GM21529 (cell line): Measurements from ENCODE around the gene CDC20.
"Not testable (repeated sequence)": the region's sequence is repeated elsewhere in the genome, so short reads cannot be mapped to it uniquely, and the experiment has no call there.

Experiments used
- ATAC-seq: cut with Tn5 transposase; IDR thresholded peaks from one replicate; pipeline ENCODE4 v1.9.1; 2021; ENCODE audit not compliant: unreplicated experiment

The CDC20 gene

GRCh38 chr1:43379476-43379875 lies 20.7 kb downstream of the CDC20 start:
- no peak for ATAC-seq

GRCh38 chr1:43381612-43382011 lies 22.8 kb downstream of the CDC20 start:
- no peak for ATAC-seq

GRCh38 chr1:43382027-43382779 lies 23.4 kb downstream of the CDC20 start:
- ATAC-seq, result no peak

GRCh38 chr1:43383449-43383848 lies 24.7 kb downstream of the CDC20 start:
- no peak for ATAC-seq

- ATAC-seq, result no peak
Measured at GRCh38 chr1:43386676-43387075, 27.9 kb downstream of the CDC20 start.

GRCh38 chr1:43387976-43388599 lies 29.3 kb downstream of the CDC20 start:
- no peak for ATAC-seq

GRCh38 chr1:43388613-43389012 lies 29.8 kb downstream of the CDC20 start:
- no peak for ATAC-seq

- peak; percentile 95 for ATAC-seq
Measured at GRCh38 chr1:43389326-43390313, 30.8 kb downstream of the CDC20 start, which contains the start of the genes MED8 and SZT2. Gene MED8, minus strand, starts transcription at chr1:43389800. Its CDS starts 36 bp downstream, at chr1:43389764. Gene SZT2, plus strand, starts transcription at chr1:43389899. Its CDS starts 70 bp downstream, at chr1:43389969.

GRCh38 chr1:43392702-43393101 lies 33.9 kb downstream of the CDC20 start:
- ATAC-seq, result no peak

GRCh38 chr1:43395523-43395922 lies 36.7 kb downstream of the CDC20 start:
- no peak for ATAC-seq

GRCh38 chr1:43396059-43396458 lies 37.3 kb downstream of the CDC20 start:
- no peak for ATAC-seq

GRCh38 chr1:43398227-43398626 lies 39.4 kb downstream of the CDC20 start:
- ATAC-seq, result no peak

- ATAC-seq, result not testable (repeated sequence)
Measured at GRCh38 chr1:43400441-43400840, 41.7 kb downstream of the CDC20 start.

GRCh38 chr1:43402089-43402865 lies 43.5 kb downstream of the CDC20 start:
- no peak for ATAC-seq

- ATAC-seq, result no peak
Measured at GRCh38 chr1:43404353-43404752, 45.6 kb downstream of the CDC20 start.

GRCh38 chr1:43405219-43405875 lies 46.6 kb downstream of the CDC20 start:
- ATAC-seq, result no peak

GRCh38 chr1:43405876-43406234 lies 47.1 kb downstream of the CDC20 start:
- ATAC-seq, result no peak

GRCh38 chr1:43410571-43410970 lies 51.8 kb downstream of the CDC20 start:
- no peak for ATAC-seq
